C4-2B (cell line): ENCODE data around the gene LRRC49.

Experiments
- CTCF ChIP-seq: fragments of 450-650 bp; conservative IDR thresholded peaks from 2 replicates; pipeline ENCODE4 v1.5.1; 2017; ENCODE audit warnings: mild to moderate bottlenecking
- ZFX ChIP-seq: fragments of 450-650 bp; IDR thresholded peaks from 2 replicates; pipeline ENCODE4 v1.6.1; 2017

DNA sequence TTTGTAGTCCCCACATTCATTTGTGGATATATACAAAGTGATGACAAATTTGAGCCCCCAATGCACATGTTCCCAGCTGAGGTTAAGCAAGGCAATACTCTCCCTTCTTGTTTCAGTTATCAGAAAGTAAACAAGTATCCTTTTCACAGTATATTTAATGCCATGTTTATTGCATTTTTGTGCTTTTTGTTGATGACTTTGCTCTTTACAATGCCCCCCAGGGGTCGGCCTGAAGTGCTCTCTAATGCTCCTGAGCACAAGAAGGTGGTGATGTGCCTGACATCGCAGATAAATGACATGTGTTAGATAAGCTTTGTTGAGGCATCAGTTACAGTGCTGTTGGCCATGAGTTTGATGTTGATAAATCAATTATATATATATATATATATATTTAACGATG is 165.0 kb downstream of the LRRC49 start:
- TF ChIP-seq CTCF = no peak
- no peak for TF ChIP-seq ZFX
